ENCODE measurements around the gene SLC38A9.

DNA sequence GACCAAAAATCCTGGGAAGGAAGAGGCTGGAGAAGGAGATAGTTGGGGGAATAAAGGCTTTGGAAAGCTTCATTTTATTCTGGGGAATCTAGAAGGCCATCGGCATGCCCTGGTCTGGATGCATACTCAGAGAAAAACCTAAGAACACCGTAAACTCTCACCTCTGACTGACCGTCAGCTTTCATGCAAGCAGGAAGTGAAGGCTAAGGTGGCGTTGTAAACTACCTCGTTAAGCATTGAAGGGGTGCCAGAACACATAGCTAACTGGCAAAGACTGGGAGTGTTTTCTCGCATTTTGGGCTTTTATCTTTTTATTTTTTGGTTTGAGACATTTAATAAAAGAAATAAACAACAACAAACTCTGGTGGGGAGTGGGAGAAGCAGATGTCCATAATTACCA, 2.6 kb upstream of the SLC38A9 start:
- no peak for TF ChIP-seq GATA2 (IDR thresholded peaks at IDR 0.05; ENCODE audit: low read depth, low read length)
- no peak for TF ChIP-seq GATA3 (IDR thresholded peaks at IDR 0.05; ENCODE audit: low read depth, low read length)
